Kidney capillary endothelial cell (primary cell): Measurements from ENCODE around the gene LY6G5C.
A peak's percentile ranks its signal among the peaks of the same experiment; 100 is the strongest.

ENCODE experiments used
- DNase-seq: peaks from one replicate; pipeline ENCODE4 v3.0.0-alpha.2; 2018; ENCODE audit warnings: low spot score

Gene LY6G5C

DNA sequence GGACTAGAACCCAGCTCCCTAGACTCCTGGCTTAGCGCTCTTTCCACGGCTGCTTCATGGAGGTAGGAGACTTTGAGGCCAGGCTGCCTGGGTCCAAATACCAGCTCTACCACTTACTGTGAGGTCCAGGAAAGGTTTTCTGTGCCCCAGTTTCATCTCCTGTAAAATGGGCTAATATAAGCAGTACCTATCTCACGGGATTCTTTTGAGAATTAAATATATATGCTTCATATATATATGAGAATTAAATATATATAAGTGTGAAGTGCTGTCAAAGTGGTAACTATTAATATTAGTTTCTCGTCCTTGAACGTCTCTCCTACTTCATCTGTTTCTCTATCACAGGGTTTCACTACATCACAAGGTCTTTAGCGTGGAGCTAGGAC lies 10.2 kb upstream of the LY6G5C start:
- DNase-seq: no peak

DNA sequence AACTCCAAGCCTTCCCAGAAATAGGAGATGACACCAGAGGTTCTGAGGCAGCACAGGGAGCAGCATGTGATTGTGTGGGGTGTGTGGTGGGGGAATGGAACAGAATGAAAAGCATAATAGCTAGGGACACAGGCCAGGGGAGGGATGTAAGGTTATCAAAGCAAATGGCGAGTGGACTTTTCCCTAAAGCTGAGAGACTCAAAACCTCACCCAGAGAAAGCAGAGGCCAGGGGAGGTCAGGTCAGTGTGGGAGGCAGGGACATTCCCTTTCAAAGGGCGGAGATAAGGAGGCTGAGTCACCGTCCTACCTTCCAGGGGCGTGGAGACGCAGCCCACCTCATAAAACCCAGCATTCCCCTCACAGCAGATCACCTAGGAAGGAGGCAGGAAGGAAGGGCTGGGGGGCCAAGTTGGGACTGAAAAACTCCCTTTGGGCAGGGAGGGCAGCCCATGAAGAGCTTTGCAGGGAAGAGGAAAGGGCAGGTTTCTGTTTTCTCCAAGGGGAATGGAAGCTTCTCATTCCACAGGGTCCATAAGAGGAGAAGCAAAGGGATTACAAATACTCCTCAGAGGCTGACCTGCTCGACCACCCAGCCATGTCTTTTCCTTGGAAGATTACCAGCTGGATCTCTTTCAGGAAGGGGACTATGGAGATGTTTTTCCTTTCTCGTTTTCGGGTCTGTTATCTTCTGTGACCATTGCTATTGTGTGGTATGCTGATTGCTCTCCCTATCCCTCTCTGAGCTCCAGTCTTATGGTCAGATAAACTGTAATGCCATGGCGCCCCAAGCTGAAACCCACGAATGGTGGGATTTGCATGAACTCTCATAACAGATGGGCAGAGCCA lies 9.6 kb upstream of the LY6G5C start:
- no peak for DNase-seq

DNA sequence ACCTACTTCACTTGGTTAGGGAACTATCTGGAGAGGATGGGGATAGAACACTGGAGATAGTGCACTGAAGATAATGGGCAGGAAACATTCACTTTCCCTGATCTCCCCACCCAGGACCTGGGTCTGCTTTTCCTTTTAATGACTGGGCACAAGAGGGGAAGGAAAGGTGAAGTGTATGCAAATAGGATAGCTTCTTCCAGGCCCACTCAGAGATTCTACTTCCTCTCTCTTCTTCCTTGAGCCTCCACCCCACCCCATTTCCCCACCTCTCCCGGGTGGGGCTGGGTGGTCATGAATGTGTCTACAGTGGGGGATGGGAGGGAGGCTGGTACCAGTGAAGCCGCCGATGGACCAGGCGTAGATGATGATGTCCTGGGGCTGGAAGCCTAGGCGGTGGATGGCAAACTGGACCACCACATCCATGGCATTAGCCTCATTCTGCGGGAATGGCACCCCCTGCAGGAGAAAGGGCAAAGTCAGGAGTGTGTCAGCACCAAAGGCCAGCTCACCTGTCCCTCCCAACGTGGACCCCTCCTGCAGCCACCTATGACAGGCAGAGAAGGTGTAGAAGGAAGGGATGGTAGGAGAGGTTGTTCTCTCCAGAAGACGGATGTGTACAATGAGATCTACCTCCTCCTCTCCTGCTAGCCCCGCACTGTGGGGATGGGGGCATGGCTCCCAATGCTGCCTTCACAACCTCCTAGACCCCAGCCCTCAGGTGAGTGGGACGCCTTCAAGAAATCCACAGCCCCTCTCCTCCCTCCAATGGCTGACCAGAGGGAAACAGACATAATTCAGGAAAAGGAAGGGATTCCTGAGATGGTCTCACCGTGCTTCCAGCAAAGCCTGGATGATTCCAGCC lies 8.6 kb upstream of the LY6G5C start:
- DNase-seq: no peak

DNA sequence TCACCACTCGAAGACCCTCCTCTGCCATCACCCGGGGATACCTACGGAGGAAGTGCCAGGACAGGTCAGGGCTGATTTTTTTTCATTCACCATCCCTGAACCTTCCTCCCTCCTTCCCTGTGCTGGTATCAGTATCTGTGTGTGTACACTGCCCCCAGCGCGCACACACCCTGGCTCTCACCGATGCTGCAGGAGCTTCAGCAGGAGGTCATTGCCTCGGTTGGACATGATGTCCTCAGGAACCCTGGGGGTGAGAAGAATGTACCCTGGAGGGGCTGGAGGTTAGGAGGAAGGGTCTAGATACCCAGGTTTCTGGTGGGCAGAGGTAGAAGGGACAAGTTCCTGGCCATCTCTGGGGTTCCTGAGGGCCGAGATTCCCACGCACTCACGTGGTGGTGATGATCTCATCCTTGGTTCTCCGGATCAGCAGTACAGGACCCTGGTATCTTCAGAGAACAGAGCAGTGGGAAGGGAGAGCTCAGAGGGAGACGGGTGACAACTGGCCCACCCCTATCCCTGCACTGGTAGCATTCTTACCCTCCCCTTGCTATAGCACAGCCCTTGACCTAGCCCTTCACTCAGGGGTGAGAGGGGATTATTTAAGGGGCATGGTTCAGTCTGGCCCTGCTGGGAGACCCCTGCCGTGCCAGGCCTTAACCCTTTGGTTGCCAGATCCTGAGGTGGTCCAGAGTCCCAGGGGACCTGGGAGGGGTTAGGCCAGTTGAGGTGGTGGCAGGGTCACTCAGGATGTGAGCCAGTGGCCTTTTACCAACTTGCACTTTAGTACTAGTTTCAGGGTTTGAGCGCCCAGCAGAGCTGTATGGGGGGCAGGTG lies 7.2 kb upstream of the LY6G5C start:
- no peak for DNase-seq

DNA sequence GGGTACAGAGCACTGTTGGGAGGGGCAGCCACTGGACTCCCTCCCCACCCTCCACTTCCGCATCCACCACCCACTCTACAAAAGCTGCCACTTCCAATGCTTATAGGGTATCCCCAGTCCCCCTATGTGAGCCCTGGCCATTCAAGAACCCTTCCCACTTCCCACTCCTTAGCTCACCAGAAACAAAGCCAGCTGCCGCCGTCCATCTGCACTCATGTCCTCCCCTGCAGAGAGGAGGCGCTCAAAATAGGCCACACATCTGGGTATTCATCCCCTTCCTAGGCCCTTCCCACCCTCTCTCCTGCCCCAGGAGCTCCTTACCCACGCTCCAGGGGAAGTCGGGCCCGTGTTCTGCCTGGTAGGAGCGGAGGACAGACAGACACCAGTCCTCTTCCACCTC lies 6.5 kb upstream of the LY6G5C start:
- DNase-seq: no peak

DNA sequence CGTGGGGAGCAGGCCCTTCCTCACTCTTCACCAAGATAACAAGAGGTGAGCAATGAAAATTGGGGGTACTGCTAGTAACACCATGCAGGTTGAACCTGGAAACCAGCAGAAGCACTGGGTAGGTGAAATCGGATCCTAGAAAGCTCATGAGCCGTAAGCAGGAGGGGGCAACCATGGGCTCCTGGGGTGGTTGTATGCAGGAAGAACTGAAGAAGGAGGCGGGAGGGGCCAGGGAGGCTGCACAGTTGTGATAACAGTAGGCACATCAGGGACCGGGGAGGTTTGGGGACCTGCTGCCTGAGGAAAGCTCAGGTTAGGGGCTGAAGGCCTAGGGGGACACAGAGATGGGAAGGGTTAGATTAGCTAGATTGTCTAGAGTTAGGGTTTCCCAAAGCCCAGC lies 5.6 kb upstream of the LY6G5C start:
- DNase-seq: no peak

DNA sequence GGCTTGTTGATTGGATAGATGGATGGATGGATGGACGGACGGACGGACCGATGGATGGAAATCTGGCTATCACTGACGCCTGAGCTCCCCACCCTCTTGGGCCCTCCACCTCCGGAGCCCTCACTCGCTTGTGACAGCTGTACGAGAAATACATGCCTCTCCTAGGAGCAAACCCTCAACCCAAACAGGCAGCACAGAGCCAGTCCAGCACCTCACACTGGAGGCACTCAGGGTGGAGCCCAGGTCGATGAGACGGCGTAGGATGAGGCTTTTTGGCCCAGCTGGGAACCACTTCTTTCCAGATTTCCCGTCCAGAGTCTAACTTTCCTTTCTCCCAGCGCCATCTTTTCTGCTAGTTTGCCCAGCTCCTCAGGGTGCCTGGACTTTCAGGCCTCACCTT lies 2.7 kb upstream of the LY6G5C start:
- no peak for DNase-seq

DNA sequence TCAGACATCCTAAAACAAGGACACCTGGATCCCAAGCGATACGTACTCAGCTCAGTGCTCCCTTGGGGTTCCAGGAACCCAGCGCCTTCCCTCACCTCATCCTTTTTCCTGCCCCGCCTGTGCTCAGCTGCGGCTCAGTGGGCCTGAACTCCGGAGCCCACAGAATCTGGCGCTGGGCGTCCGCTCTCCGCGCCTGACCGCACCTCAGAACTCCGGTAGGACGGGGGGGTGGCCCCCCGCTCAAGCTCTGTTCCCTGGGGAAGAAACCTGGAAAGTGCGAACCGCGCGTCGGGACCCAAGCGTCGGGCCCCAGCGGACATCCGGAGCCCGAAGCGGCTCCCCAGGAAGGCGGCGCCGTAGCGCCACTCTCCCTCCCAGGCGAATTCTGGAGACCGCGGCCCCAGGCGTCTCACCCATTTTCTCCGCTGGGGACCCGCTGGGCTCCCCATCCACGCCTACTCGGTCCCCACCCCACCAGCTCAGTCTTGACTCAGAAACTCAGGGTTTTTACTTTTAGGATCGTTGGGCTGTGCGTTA lies 336 bp upstream of the LY6G5C start:
- peak; percentile 39 for DNase-seq

DNA sequence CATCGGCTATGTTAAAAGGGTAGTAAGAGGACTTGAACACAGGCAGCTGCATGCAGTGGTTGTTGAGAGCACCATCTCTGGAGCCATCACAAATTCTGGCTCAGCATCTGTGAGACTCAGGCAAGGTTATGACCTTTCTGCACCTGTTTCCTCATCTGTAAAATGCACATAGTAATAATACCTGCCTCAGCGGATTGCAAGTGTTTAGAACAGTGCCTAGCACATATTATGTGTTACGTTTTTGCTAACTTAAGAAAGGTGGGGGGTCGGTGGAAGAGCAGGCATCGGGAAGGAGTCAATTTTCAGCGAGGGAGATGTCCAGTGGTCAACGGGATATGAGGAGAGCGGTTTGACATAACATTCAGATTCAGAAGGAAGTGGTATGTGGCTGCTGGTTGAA lies 2.9 kb downstream of the LY6G5C start:
- no peak for DNase-seq

DNA sequence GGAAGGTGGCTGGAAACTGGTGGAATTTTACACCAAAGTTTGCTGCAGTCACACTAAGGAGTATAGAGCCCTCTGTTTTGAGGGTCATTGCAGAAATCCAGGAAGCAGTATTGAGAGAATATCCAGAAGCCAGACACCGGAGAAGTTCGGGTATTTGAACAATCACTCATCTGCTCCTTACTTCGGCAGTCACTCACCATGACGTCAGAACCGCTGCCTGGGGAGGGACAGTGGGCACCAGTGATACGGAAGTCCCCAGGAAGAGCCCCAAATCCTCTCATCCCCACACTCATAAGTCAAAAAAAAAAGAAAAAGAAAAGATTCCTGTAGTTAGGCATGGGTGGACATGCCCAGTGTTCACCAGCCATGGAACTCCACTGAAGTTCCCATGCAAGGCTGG lies 4.0 kb downstream of the LY6G5C start:
- no peak for DNase-seq

DNA sequence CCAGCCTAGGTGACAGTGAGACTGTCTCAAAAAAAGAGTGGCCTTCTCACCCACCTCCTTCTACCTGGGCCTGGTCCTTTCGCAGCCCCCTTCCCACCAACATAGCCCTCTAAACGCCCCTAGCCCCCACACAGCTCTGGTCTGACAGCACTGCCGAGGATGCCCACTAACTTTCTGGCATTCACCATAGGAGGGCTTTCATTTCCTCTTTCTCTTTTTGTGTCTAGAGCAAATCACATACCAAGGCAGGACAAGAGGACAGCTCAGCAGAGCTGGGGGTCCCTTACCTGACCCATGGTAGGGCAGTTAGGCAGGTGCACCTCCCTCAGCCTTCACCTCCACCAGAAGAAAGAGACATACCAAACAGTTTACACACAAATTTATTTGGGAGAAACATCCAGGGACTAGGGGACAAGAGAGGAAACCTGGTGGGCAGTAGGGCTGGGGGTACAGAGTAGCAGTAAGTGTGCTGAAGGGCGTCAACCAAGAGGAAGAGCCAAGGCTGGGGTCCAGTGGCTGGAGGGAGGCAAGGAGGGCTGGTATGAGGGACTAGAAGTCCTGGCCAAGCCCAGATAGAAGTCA lies 4.5 kb downstream of the LY6G5C start:
- no peak for DNase-seq

DNA sequence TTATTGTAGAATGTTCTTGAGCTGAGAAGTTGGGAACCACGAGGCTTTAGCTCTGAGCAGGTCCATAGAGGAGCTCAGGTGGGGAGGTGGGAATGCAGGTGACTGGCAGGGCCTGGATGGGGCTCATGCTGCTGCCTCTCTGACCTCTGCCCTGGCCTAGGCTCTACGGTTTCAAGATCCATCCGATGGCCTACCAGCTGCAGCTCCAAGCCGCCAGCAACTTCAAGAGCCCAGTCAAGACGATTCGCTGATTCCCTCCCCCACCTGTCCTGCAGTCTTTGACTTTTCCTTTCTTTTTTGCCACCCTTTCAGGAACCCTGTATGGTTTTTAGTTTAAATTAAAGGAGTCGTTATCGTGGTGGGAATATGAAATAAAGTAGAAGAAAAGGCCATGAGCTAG lies 11.2 kb downstream of the LY6G5C start, which contains the start of gene LY6G5B:
Gene LY6G5B (plus strand): TSS at position 301 of the 400 bp plus-strand sequence. CDS start 975 bp downstream, outside the sequence.
- DNase-seq: no peak

DNA sequence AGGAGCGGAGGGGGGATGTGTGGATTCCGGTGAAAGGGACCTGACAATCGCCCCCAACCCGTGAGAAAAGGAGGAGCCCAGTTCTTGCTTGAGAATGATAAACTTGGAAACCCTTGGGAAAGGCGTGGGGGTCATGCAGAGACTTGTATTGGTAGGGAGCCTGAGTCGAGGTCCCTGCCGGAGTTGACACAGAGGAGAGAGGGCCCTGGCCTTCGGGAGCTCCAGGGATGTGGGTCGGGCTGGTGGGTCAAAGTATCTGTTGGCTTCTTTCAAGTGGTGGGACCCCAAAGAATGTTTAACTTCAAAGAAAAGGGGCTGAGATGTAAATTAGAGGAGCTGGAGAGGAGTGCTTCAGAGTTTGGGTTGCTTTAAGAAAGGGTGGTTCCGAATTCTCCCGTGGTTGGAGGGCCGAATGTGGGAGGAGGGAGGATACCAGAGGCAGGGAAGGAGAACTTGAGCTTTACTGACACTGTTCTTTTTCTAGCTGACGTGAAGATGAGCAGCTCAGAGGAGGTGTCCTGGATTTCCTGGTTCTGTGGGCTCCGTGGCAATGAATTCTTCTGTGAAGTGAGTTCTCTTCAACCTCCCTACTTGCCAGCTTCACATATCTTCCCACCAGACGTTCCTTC lies 14.4 kb downstream of the LY6G5C start:
- DNase-seq: no peak

DNA sequence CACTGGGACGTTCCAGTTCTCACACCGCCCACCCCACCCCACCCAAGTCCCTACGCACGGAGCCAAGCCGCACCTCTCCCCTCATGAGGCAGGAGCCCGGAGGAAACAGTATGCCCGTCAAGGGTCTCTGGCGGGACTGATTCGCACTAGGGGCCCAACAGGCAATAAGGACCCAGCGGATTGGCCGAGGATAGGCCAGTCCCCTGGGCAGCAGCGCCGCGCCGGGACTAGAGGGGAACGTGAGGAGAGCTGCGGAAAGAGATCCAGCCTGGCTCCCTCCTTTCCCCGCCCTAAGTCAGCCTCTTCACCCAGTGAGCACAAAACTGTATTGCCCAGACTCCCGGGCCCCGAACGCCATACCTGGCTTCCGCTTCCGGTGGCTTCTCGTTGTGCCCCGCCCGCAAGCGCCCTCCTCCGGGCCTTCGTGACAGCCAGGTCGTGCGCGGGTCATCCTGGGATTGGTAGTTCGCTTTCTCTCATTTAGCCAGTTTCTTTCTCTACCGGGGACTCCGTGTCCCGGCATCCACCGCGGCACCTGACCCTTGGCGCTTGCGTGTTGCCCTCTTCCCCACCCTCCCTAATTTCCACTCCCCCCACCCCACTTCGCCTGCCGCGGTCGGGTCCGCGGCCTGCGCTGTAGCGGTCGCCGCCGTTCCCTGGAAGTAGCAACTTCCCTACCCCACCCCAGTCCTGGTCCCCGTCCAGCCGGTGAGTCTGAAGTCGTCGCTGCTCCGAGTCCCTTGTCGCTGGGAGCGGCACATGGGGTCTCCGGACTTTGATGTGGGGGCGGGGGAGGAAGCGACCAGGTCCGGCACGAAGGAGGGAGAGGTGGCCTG lies 15.1 kb downstream of the LY6G5C start, which contains the start of gene CSNK2B:
Gene CSNK2B (plus strand): TSS at position 580 of the 836 bp plus-strand sequence. CDS start 752 bp downstream, outside the sequence.
- peak; percentile 95 for DNase-seq

DNA sequence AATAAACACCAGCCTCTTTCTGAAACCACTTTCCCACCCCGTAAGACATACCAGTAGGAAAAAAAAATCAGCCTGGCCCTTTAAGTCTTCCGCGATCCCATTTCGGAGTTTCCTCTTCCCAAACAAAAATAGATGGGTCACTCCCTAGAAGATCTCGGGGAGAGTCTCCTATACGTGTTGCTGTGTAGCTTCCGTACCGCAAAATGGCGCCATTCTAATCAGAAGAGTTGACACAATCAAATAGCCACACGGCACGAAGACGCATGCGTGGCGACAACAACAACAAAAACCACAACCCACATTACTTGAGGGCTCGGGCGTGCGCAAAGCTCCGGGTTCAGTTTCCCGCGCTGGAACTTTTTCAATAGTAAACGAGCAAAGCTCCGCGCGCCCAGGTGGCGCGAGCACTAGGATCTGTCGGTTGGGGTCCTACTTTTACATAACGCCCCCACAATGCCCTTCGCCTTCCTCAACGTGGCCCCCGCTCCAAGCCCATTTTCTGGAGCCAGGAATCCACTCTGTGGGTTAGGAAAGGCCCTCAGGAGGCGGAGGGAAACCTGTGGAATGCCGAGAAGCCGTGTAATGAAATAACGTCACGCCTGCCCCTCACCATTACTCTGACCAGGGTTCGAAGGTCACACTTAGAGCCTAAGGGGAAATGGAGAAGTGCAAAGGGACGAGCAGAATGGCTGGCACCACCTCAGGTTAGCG lies 15.9 kb downstream of the LY6G5C start, which contains the start of gene GPANK1:
Gene GPANK1 (minus strand): TSS at position 208 of the 711 bp plus-strand sequence. CDS start 519 bp downstream, outside the sequence.
- peak; percentile 91 for DNase-seq

DNA sequence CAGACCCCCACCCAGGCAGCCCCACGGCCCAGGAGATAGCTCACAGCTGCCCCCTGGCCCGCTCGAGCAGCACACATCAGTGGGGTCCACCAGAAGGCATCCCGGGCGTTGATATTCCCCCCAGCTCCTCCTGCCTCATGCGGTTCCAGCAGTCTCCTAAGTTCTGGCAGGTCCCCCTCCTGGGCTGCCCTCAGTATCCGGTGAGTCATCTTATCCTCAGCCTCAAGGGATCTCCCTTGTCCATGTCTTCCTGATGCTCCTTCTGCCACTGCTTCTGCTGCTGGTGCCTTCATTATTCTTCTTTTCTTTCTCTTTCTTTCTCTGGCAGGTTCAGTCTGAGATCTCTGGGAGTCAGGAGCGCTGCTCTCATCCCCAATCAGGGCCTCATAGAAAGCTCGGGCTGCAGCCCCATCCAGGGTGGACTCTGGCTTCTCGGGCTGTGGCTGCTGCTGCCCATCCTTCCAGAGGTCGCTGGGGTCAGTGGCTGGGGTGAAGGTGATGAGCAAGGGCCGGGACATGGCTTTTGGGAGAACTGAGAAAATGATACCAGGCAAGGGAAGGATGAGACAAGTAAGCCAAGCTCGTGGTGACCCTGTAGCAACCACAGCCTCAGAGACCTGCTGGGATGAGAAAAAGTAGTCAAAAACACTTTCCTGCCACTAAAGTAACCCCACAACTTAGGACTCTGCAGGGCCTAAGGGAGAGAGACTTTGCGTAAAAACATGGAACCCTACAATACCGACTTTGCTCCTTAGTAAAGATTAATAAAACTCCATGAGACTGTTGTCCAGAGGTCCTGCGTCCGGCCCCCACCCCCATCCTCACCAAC lies 16.7 kb downstream of the LY6G5C start:
- DNase-seq: peak; percentile 76

DNA sequence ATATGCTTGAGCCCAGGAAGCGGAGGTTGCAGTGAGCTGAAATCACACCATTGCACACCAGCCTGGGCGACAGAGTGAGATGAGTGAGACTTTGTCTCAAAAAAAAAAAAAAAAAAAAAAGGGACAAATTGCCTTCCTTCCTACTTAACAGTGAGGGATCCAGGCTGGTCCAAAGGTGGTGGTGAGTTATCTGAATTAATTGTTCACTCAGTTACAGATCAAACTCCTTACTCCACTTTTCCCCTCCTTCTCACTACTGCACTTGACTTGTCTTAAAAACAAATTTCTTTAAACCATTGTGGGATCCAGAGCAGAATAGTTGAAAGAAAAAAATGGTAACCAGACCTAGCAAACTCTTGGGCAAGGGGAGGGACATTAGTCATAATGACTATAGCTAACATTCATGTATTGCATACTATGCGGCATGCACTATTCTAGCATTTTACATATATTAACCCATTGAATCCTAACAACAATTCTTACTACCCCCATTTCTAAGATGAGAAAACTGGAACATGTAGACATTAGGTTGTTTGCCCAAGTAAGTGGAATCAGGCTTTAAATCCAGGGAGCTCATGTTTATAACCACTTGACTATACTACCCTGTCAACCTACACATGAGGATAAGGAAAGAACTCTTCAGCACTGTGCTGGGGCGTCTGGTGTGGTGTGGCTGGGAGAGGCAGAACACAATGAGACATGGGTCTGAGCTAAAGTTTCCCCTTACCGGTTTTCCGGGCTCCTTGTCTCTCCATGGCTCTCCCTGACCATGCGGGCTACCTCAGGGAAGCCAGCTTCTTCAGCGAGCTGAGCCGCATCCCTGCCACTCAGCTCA lies 17.5 kb downstream of the LY6G5C start:
- DNase-seq: no peak
